Mammary epithelial cell (primary cell): ENCODE results near the gene NPAS3.

Experiments used
- EZH2 ChIP-seq: IDR thresholded peaks from 2 replicates; pipeline ENCODE4 v1.6.1; 2012; ENCODE audit warnings: low read length, inconsistent platforms, borderline replicate concordance
- TF ChIP-seq, protein P1 (sequence below), 2 donors: IDR thresholded peaks in 1 of 2; conservative IDR thresholded peaks in 1 of 2; 2 replicates each; pipeline ENCODE4 v1.5.1; 2011 to 2012; ENCODE audit warnings: inconsistent platforms in 2 of 2, low read length in 2 of 2, mild to moderate bottlenecking in 2 of 2, control low read depth in 1 of 2, low read depth in 1 of 2; ENCODE audit not compliant: insufficient read depth in 1 of 2; ENCODE audit errors: extremely low read depth in 1 of 2

DNA sequence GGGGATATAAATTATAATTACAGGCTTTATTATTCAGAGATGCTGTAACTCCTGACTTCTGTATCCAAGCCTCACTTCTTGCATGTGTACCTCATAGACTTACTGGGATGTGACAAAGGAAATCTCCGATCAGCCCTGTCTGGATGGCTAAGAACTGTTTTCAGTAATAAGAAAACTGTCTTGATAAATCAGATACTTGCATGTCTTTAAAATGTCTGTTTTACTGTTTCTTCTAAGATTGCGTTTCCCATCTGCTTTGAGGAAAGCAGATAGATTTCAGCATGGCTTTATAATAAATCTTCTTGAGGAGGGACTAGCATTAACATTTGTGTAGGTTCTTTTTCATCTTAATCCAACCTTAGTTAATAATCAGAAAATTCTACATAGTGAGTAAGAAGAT is 616.3 kb downstream of the NPAS3 start:
- TF ChIP-seq EZH2, result no peak
- TF ChIP-seq, protein P1, sequence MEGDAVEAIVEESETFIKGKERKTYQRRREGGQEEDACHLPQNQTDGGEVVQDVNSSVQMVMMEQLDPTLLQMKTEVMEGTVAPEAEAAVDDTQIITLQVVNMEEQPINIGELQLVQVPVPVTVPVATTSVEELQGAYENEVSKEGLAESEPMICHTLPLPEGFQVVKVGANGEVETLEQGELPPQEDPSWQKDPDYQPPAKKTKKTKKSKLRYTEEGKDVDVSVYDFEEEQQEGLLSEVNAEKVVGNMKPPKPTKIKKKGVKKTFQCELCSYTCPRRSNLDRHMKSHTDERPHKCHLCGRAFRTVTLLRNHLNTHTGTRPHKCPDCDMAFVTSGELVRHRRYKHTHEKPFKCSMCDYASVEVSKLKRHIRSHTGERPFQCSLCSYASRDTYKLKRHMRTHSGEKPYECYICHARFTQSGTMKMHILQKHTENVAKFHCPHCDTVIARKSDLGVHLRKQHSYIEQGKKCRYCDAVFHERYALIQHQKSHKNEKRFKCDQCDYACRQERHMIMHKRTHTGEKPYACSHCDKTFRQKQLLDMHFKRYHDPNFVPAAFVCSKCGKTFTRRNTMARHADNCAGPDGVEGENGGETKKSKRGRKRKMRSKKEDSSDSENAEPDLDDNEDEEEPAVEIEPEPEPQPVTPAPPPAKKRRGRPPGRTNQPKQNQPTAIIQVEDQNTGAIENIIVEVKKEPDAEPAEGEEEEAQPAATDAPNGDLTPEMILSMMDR (conservative IDR thresholded peaks at IDR 0.05 in 1 of 2, IDR thresholded peaks at IDR 0.05 in 1 of 2; ENCODE audit: extremely low read depth in 1 of 2, insufficient read depth in 1 of 2, low read depth in 1 of 2, low read length in 2 of 2), result no peak
